NK-92 (cell line): Measurements from ENCODE around the gene PRKCQ.
"Not testable (repeated sequence)": the region's sequence is repeated elsewhere in the genome, so short reads cannot be mapped to it uniquely, and the experiment has no call there.

Source experiments
- DNase-seq: peaks from one replicate; lab custom pipeline; 2025; ENCODE audit not compliant: unreplicated experiment; lab: John Stamatoyannopoulos, UW

The PRKCQ gene

DNA sequence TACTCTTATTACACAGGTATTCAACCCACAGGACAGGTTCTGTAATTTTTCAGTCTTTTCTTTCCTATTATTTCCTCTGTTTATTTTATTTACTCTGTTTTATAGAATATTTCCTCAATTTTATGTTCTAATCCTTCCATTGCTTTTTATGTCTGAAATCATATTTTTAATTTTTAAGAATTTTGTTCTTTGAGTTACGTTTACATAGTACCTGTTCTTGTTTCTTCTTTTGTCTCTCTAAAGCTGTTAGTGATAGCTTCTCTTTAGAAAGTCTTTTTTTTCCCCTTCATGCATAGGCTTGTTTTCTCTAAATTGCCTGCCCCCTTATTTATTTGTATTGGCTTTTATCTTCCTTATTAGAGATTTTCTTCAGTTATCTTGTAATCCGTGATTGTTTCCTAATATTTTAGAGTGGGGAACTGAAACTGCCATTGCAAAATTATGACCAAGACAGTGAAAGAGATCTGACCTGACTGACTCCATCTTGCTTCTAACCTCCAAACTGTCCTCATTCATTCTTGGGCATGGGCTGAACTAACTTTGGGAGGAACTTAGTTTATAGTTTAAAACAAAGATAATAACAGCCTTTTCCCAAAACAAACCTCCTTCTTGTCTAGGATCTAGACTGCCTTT lies 189.7 kb downstream of the PRKCQ start:
- DNase-seq = no peak

DNA sequence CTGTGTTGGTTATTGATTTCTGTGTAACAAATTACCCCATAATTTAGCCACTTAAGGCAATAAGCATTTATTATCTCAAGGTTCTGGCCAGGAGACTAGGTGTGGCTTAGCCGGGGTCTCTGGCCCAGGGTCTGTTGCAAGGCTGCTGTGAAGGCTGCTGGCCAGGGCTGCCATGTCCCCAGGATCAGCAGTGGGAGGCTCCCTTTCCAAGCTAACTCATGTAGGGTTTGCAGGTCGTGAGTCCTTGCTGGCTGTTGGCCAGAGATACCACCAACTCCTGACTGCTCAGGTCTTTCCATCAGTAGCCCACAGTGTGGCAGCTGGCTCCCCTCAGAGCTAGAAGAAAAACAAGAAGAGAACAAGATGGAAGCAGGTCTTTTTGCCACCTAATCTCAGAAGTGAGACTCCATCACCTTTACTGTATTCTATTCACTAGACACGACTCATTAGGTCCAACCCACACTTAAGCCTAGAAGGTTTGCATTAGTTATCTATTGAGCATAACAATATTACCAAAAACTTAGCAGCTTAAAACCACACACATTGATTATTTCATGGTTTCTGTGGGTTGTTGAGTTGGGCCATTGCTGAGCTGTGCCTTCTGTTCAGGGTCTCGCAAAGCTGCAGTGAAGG lies 191.7 kb downstream of the PRKCQ start:
- DNase-seq = no peak

GRCh38 chr10:6386960-6387359 lies 193.1 kb downstream of the PRKCQ start:
- DNase-seq = no peak

DNA sequence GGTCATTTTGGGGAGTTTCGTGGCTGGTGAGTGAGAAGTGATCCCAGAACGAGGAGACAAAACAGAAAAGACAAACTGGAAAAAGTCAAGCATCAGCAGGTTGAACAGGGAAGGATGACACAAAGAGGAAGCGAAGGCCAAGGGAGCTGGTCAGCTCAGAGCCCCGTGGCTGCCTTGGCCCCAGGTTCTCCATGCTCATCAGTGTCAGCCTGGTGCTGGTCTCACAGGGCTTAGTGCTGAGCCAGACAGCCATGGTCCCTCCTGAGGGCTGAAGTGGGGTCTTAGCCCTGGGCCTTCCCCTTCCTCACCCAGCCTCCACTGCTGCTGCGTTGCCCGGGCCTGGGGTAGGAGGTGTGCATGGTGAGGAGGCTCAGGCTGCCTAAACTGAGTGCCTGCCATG lies 193.7 kb downstream of the PRKCQ start:
- DNase-seq = no peak

DNA sequence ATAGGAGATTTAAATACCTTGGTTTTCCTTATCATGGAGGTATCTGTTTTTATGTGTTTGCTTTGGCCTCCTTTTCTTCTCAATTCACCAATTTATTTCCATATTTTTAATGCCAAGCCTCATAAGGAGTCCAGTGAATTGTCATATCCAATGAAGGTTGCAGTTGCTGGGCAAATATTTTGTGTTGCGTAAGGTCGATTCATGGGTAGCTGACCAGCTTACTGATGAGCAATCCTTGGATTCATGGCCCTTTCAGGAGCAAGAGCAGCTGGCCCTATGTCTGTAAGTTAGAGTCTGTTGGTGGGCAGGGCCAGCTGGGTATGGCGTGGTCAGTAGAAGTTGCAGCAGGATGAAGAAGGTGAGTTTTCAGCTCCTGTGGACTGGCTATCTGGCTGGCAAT lies 194.4 kb downstream of the PRKCQ start:
- no peak for DNase-seq

DNA sequence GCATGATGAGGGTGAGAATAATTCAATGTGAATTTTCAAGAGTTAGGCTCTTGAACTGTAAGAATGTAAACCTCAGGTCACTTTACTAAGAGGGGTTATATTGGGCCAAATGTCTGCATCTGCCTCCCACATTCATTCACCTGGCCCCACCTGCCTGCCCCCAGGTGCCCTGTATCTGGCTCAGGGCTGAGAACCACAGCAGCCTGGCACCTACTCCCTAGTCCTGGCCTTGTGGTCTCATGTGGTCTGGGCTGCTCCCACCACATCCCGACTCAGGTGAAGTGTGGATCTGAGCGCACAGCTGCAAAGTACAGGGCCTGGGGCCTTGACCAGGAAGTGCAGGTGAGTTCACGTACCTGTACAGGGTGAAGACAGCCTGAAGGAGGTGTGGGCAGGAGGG lies 195.2 kb downstream of the PRKCQ start:
- DNase-seq = no peak

- DNase-seq = no peak
Measured at GRCh38 chr10:6384031-6384430, 196.0 kb downstream of the PRKCQ start.

DNA sequence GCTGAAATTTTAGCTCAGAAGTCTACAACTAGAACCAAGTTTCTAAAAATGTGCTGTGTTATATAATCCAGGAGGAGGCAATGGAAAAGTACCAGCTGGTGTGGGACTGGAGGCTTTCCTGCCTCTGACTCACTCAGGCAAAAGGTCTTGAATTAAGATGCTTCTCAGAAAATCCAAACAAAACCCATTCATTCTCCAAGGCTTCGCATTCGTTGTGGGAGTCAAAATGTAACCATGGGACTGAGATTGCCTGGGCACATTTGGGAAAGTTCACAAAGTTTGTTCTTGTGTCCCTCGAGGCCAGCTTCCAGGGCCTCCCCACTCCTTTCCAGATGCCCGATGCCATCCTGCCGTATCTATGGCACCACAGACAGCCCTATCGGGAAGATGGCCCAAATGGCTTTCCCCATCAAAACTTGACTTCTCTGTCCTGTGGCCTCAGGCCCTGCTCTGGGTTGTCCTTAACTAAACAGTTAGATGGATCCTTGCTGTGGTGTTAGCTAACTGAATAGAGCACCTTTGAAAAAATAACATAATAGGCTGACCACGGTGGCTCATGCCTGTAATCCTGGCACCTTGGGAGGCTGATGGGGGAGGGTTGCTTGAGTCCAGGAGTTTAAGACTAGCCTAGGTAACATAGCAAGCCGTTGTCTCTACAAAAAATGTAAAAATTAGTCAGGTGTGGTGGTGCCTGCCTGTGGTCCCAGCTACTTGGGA lies 196.8 kb downstream of the PRKCQ start:
- DNase-seq = no peak

- DNase-seq = no peak
Measured at GRCh38 chr10:6382081-6382480, 198.0 kb downstream of the PRKCQ start.

GRCh38 chr10:6380478-6380877 lies 199.6 kb downstream of the PRKCQ start:
- not testable (repeated sequence) for DNase-seq

DNA sequence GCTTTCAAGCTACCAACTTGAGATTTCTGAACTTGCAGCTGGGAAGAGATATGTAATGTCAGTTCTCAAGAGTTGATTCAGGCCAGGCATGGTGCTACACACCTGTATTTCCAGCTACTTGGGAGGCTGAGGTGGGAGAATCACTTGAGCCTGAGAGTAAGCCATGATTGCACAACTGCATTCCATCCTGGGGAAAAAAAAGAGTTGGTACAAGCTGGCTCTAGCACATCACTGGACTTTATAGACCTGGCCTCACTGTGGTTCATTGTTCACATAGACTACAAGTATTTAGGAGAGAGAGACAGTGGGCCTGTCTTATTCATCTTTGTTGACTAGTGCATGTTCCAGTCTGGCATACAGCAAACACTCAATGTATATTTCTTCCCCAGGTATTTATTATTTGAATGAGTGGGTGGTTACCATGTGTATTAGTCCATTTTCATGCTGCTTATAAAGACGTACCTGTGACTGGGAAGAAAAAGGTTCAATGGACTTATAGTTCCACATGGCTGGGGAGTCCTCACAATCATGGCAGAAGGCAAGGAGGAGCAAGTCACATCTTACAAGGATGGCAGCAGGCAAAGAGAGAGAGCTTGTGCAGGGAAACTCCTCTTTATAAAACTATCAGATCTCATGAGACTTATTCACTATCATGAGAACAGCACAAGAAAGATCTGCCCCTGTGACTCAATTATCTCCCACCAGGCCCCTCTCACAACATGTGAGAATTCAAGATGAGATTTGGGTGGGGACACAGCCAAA lies 200.9 kb downstream of the PRKCQ start:
- no peak for DNase-seq
